NCI-H1092 (cell line): ENCODE data around the gene NAV1.
"Not testable (repeated sequence)": the region's sequence is repeated elsewhere in the genome, so short reads cannot be mapped to it uniquely, and the experiment has no call there.

Source experiments
- DNase-seq: peaks from one replicate; lab custom pipeline; 2025; lab: John Stamatoyannopoulos, UW

NAV1 gene

DNA sequence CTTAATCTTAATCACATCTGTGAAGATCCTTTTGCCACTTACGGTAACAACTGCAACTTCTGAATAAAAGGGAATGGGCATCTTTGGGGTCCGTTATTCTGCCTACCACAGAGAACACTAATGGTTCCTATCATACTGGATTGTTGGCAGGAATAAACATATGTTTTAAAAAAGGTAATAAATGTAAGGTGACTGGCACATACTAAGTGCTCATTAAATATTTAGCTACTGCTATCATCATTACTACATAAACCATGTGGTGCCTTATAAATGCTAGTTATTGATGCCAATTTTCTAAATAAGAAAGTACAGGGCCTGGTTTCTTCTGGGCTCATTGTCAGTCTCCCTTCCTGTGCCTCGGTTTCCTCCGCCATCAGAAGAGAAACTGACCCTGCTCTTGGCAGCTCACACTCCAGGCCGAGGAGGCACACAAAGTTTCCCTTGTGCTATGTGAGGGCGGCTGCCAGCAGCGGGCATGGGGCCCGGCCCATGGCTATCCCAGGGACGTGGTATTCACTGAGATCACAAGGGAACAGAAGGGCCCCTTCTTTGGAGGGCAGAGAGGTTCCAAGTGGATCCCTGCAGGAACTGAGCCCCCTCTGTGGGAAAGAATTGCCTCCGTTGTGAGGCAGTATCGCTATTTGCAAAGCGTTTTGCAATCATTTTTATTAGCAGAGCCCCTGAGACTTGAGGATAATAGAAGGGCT, 26.2 kb downstream of the NAV1 start:
- DNase-seq, result no peak

DNA sequence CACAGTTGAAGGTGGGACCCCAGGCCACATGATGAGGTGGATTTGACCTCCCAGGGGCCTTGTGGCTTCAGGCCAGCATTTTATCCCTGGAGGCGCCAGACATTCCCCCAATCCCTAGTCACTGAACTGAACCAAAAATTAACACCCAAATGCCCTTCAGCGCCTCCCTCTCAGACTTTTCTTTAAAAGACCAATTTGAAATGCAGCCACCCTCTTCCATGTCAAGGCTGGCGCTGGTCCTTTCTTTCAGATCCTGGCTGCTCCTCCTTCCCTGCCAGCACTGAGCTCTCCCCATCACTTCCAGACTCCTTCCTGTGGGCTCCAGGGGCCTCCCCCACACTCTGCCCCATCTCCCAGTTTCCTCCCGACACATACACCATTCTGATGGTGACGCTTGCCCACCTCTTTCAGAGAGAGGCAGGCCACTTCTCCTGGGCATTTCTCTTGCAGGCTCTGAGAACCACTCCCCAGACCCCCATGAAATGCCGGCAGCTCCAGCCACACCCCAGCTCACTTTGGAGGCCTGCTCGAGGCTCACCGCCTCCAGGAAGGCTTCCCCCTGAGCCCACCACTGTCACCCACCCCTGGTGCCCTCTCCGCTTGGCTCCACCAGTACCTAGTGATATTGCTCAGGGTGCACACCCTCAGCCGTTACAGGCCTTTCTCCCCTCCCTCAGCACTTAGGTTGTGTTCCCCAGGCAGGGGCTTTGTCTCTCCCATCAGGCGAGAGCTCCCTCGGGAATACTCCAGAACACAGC, 27.0 kb downstream of the NAV1 start:
- DNase-seq, result no peak

GRCh38 chr1:201566529-201566823, 27.5 kb downstream of the NAV1 start:
- no peak for DNase-seq

DNA sequence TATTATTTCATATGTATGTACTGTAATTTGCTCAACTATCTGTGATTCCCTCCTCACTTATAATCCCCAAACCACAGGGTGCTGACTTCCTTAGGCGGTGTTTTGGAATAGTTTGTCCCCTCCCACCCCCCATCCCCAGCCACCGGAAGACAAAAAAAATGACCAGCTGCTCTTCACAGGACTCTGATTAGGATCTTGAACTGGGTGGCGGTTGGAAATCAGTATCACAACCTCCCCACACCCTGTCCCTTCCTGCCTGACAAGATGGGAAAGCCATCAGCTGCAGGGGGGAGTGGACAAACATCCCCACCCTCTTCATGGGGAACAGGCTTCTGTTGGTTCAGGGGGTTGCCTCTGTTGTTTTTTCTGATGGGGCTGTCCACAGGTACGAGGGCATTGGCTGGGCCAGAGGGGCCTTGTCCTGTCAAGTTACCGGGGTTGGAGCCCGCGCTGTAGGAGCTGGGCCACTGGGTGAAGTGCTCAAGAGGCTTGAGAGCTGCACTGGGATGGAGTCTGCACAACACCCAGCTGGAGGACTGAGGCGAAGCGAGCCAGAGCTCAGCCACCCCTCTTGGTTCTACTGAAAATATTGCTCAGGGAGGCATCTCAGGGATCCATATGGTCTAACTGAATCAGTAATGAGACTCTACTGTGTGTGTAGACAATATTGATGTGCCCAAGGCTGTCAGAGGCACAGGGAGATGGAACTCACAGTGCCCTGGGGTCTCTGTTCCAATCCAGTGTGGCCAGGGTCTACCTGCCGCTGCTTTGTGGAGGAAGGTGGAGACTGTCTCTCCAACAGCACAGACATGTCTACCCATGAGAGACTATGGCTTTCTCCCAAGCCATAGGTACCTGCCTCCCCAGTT, 28.2 kb downstream of the NAV1 start:
- no peak for DNase-seq

DNA sequence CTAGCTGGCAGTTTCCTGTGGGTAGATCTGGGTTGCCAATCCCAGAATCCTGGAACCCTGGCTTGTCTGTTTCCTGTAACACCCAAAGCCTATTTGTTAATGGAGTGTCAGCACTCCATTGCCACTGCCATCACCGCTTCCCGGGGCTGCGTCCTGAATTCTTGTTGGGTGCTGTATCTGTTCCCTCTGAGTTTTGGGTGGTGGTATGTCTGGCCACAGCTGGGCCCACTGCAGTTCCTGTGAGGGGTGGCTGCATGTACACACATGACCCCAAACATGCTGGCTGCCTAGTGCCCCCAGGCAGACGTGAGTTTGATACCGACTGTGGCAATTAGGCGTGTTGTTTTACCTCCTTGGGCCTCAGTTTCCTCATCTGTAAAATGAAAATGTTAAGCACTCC, 29.3 kb downstream of the NAV1 start:
- no peak for DNase-seq

DNA sequence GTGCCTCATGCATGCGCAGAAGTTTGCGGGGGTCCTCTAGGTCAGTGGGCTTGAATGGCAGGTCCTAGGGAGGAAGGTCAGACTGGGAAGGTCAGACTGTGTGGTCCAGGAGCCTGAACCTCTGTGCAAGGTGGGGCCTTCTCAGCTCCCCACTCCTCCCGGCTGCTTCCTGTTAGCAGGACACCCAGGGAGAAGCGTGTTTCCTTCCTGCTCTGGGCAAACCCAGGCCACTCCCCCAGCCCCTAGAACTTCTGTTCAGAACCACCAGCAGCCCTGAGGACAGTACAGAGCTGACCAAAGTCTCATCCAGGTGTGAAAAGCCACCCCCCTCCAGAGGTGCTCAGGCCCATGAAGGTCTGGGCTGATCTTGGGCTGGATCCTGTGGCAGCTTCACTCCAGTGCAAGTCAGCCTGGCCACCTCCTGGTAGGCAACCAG, 29.9 kb downstream of the NAV1 start:
- no peak for DNase-seq

DNA sequence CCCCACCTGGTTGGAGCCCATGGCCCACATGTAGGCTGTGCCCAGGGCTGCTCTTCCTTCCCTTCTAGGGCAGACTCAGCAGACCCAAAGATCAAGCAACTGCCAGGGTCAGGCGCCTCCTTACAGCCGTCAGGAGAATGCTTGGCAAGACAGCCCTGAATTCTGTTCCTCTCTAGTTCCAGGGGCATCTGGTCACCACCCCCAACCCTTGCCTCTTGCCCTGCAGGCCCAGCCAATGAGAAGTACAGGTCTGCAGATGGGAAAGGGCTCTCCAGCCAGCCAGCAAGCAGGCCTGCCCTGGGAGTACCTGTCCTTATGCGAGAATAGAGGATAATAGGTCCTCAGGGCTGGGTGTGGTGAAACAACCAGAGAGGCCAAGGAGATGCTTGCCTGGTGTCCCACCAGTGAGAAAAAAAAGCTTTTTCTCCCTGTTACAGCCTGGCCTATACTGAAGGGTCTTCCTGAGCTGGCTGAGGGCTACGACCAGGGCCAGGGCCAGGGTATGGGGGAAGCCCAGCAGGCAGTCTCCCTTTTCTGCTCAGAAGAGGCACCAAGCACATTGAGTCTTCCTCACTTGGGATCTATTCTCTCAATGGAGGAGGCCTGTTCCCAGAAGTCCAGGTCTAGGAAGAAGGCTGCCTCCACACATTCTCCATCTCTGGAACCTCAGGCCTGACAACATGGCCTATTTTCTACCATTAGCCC, 31.4 kb downstream of the NAV1 start:
- no peak for DNase-seq

DNA sequence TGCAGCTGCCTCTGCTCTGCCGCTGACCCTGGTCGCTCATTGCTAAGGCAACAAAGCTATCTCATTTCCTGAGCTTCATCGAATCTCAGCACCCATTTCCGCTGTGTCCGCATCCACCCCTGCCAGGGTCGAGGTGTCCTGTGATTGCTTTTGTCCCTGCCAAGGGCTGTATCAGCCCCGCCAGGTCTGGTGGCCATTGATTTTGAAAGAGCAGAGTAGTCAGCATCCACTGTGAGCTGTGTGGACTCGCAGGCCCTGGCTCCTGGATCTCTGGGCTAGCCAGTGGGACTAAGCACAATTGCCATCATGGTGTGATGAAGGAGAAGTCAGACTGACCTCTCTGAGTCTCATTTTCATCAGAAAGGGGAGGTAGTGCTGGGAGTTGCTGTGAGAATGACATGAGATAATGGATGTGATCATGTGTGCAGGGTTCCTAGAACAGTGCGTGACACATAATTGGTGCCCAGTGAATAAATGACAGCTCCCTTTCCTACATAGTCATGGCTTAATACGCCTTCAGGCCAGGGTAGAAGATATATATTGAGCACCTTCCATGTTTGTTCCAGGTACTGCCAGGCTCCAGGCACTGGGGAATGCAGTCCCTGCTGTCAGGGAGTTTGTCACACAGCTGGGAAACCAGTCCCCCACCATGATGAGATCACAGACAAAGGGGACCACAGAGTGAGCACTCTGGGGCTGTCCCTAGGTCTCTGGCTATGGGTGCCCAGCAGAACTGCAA, 32.1 kb downstream of the NAV1 start:
- peak; percentile 42 for DNase-seq

DNA sequence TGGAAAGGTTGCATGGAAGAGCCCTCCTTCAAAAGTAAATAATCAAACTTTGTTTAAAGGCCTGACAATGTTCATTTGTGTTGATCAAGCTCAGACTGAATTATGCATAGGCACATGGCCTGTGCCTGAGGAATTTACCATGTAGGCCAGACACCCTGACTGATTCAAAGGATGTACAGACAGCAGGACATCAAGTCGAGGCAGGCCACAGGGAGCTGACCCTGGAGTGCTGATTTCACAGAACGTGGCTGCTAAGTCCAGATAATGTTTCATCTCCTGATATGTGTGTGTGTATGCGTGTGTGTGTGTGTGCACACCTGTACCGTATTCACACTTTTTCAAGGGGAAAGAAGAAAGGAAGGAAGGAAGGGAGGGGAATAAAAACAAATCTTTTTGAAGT, 34.1 kb downstream of the NAV1 start:
- no peak for DNase-seq

GRCh38 chr1:201573923-201574322, 35.0 kb downstream of the NAV1 start:
- DNase-seq, result no peak

DNA sequence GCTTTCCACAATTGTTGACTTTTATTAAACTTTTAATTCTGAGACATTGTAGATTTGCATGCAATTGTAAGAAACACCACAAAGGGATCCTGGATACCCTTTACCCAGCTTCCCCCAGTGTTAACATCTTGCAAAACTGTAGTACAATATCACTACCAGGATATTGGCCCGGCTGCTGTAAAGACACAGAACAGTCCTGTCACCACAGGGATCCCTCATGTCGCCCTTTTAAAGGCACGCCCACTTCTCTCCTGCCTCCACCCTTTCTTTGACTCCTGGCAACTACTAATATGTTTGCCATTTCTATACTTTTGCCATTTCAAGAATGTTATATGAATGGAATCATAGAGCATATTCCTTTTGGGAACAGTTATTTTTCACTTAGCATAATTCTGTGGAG, 37.0 kb downstream of the NAV1 start:
- no peak for DNase-seq

- DNase-seq, result no peak
Measured at GRCh38 chr1:201576914-201577313, 38.0 kb downstream of the NAV1 start.

DNA sequence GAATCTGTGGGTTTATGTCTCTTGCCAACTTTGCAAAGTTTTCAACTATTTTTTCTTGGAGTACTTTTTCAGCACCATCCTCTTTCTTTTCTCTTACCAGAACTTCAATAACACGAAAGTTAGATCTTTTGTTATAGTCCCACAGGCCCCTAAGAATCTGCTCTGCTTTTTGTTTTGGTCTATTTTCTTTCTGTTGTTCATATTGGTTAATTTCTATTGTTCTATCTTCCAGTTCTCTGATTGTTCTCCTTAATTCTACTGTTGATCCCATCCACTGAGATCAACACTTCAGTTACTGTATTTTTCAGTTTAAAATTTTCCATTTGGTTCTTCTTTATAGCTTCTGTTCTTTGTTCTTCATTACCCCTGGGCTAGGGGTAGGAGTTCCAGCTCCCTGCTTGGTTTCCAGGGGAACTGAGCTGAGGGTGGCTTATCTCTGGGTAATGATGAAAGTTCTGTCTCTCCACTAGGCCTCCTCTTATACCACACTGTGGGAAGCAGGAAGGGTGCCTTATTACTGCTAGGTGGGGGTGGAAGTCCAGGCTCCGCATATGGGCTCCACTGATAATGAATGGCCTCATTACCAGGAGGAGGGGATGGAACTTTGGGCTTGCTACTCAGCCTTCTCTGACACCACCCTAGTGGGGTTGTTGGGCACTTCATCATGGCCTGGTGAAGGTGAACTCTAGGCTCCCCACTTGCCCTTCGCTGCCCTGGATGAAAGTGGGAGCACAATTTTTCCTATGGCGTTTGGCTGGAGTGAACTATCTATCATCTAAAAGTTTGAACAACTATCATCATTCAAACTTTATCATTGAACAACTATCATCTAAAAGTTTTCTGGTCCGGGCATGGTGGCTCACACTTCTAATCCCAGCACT, 39.3 kb downstream of the NAV1 start:
- no peak for DNase-seq

DNA sequence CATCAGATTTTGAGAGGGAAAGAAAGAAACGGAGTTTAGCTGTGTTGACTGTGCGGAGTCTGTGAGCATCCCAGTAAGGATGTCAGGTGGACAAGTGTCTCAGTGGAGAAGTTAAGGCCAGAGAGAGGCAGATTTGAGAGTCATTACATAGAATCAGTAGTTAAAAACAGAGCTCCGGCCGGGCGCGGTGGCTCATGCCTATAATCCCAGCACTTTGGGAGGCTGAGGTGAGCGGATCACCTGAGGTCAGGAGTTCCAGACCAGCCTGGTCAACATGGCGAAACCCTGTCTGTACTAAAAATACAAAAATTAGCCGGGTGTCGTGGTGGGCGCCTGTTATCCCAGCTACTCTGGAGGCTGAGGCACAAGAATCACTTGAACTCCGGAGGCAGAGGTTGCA, 42.4 kb downstream of the NAV1 start:
- DNase-seq, result not testable (repeated sequence)

- DNase-seq, result peak; percentile 48
Measured at GRCh38 chr1:201582705-201583442, 43.9 kb downstream of the NAV1 start.

DNA sequence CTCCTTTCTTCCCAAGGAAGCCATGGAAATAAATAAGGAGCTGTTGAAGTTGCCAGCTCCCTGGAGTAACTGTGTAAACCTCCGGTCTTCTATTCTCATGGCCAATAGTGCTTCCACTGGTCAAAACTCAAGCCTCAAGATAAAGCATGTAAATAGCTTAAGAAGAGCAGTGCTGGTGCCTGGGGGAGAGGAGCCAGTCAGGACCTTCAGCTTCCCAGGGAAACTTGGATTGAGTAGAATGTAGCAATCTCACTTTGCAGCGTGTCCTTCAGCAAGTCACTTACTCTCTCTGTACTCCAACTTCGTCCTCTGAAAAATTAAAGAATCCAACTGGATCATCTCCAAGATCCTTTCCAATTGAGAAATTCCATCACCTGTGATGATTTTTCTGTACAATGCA, 44.7 kb downstream of the NAV1 start:
- DNase-seq, result no peak

- no peak for DNase-seq
Measured at GRCh38 chr1:201584471-201585092, 45.7 kb downstream of the NAV1 start.

DNA sequence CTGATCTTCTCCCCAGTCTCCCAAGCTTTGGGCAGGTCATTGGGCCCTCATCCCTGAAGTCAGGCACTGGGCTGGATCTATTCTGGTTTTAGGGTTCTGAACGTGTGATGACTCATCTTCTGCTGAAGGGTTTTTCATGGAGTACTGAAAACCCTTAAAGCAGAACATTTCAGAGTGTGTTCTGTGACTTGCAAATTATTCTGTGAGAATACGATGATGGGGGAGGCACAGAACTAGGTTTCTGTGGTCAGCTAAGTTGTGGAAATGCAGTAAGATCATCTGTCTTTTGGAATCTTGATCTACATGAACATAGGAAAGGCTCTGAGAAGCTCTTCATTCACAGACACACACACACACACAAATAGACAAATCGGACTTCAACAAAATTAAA, 46.2 kb downstream of the NAV1 start:
- no peak for DNase-seq

GRCh38 chr1:201585901-201586300, 47.0 kb downstream of the NAV1 start:
- no peak for DNase-seq
